Type B pancreatic cell (in vitro differentiated cells): ENCODE data around the gene KDM4B. TPM values are rescaled to one million over a fixed set of nuclear protein-coding genes. Genes with fewer than 3 reads are reported as not detected.
A peak's percentile ranks its signal among the peaks of the same experiment; 100 is the strongest.

Source experiments
- DNase-seq: peaks from one replicate; pipeline ENCODE4 v3.0.0; 2021; ENCODE audit warnings: mixed read lengths; ENCODE audit not compliant: unreplicated experiment; ENCODE audit errors: extremely low spot score
- H3K27ac Mint-ChIP-seq: 2 replicates; pipeline ENCODE4 v1.8.0; 2021; ENCODE audit warnings: mild to moderate bottlenecking, mixed read lengths
- H3K27me3 Mint-ChIP-seq: 2 replicates; pipeline ENCODE4 v1.8.0; 2021; ENCODE audit warnings: mixed read lengths
- H3K36me3 Mint-ChIP-seq: 2 replicates; pipeline ENCODE4 v1.8.0; 2021; ENCODE audit warnings: mixed read lengths
- H3K4me1 Mint-ChIP-seq: one replicate; pipeline ENCODE4 v1.8.0; 2021; ENCODE audit warnings: mixed read lengths; ENCODE audit not compliant: unreplicated experiment
- H3K4me3 Mint-ChIP-seq: 2 replicates; pipeline ENCODE4 v1.8.0; 2021; ENCODE audit warnings: mild to moderate bottlenecking, mixed read lengths
- H3K9me3 Mint-ChIP-seq: 2 replicates; pipeline ENCODE4 v1.8.0; 2021; ENCODE audit warnings: mixed read lengths
- CTCF ChIP-seq: fragments of 200-600 bp; sonication (generic); conservative IDR thresholded peaks from 2 replicates; pipeline ENCODE4 v1.5.0; 2021; ENCODE audit warnings: antibody characterized with exemption, mild to moderate bottlenecking
- total RNA-seq: library from RNA; stranded (reverse); gene quantifications from 2 replicates; pipeline ENCODE4 v1.2.1, GENCODE V29; 2021; ENCODE audit warnings: low replicate concordance

KDM4B gene
- total RNA-seq, 1 donor from 2014 or later = 48.8 TPM

- H3K4me3 Mint-ChIP-seq = no peak overlapping the region
- no peak for TF ChIP-seq CTCF
Observed at GRCh38 chr19:5000120-5000611, 31.3 kb downstream of the KDM4B start.

GRCh38 chr19:5001615-5002014 is 32.7 kb downstream of the KDM4B start:
- Mint-ChIP-seq H3K9me3 (no peaks in the 10 kb centered on the region), H3K27me3 (no peaks in the 10 kb centered on the region), H3K4me1 (peaks cover 9% of the 10 kb centered on the region), H3K36me3 (peaks cover 15% of the 10 kb centered on the region), H3K27ac (peak overlapping the region; percentile 10), H3K4me3 (no peak overlapping the region)
- peak; percentile 77 for TF ChIP-seq CTCF
- no peak for DNase-seq

More at GRCh38 chr19:5000120-5000611, 31.3 kb downstream of the KDM4B start:
- Mint-ChIP-seq H3K27ac (no peak overlapping the region), H3K27me3 (no peaks in the 10 kb centered on the region), H3K4me1 (peaks cover 9% of the 10 kb centered on the region), H3K36me3 (peaks cover 15% of the 10 kb centered on the region), H3K9me3 (no peaks in the 10 kb centered on the region)
- DNase-seq = no peak

- no peak for TF ChIP-seq CTCF
- Mint-ChIP-seq H3K4me1 (peaks cover 9% of the 10 kb centered on the region), H3K36me3 (peaks cover 13% of the 10 kb centered on the region), H3K27ac (no peak overlapping the region), H3K4me3 (no peak overlapping the region), H3K9me3 (no peaks in the 10 kb centered on the region), H3K27me3 (no peaks in the 10 kb centered on the region)
- no peak for DNase-seq
Observed at GRCh38 chr19:5002143-5002542, 33.2 kb downstream of the KDM4B start.

GRCh38 chr19:5003781-5004180 is 34.9 kb downstream of the KDM4B start:
- Mint-ChIP-seq H3K36me3 (peaks cover 21% of the 10 kb centered on the region), H3K4me3 (no peak overlapping the region)

GRCh38 chr19:5005096-5005495 is 36.2 kb downstream of the KDM4B start:
- H3K27ac Mint-ChIP-seq = no peak overlapping the region
- H3K4me3 Mint-ChIP-seq = no peak overlapping the region
- no peaks in the 10 kb centered on the region for H3K27me3 Mint-ChIP-seq

More at GRCh38 chr19:5003781-5004180, 34.9 kb downstream of the KDM4B start:
- H3K4me1 Mint-ChIP-seq = peaks cover 6% of the 10 kb centered on the region
- H3K27me3 Mint-ChIP-seq = no peaks in the 10 kb centered on the region
- no peak overlapping the region for H3K27ac Mint-ChIP-seq
- no peak for DNase-seq
- no peaks in the 10 kb centered on the region for H3K9me3 Mint-ChIP-seq
- TF ChIP-seq CTCF = no peak

More at GRCh38 chr19:5005096-5005495, 36.2 kb downstream of the KDM4B start:
- Mint-ChIP-seq H3K9me3 (no peaks in the 10 kb centered on the region), H3K36me3 (peaks cover 21% of the 10 kb centered on the region), H3K4me1 (peaks cover 6% of the 10 kb centered on the region)
- no peak for DNase-seq
- no peak for TF ChIP-seq CTCF
